Mucosa of stomach (tissue), 1 donor: ENCODE results near the gene SLC24A5.
A peak's percentile ranks its signal among the peaks of the same experiment; 100 is the strongest.

Experiments used
- H3K27me3 ChIP-seq: one replicate; pipeline ENCODE4 v1.7.0; 2013; ENCODE audit warnings: mild to moderate bottlenecking, low read length; ENCODE audit not compliant: control insufficient read depth, insufficient read depth
- H3K36me3 ChIP-seq: one replicate; pipeline ENCODE4 v1.7.0; 2013; ENCODE audit warnings: low read length; ENCODE audit not compliant: control insufficient read depth, insufficient read depth
- H3K4me1 ChIP-seq: one replicate; pipeline ENCODE4 v1.7.0; 2013; ENCODE audit warnings: mild to moderate bottlenecking, low read length; ENCODE audit not compliant: control insufficient read depth, insufficient read depth
- H3K4me3 ChIP-seq: one replicate; pipeline ENCODE4 v1.7.0; 2013; ENCODE audit warnings: low read length
- H3K9ac ChIP-seq: one replicate; pipeline ENCODE4 v1.7.0; 2013; ENCODE audit warnings: mild to moderate bottlenecking, low read length, moderate library complexity
- H3K9me3 ChIP-seq: one replicate; pipeline ENCODE4 v1.7.0; 2013; ENCODE audit warnings: mild to moderate bottlenecking, low read length, moderate library complexity; ENCODE audit not compliant: control insufficient read depth
- donor health status: Pancreatic carcinoma.

Gene SLC24A5

GRCh38 chr15:48175126-48175525 is 54.3 kb downstream of the SLC24A5 start:
- Histone ChIP-seq H3K9me3 (no peaks in the 10 kb centered on the region), H3K27me3 (no peaks in the 10 kb centered on the region), H3K9ac (no peak overlapping the region), H3K4me3 (no peak overlapping the region), H3K4me1 (no peaks in the 10 kb centered on the region), H3K36me3 (no peaks in the 10 kb centered on the region)

GRCh38 chr15:48176112-48176511 is 55.3 kb downstream of the SLC24A5 start:
- H3K4me1 ChIP-seq: no peaks in the 10 kb centered on the region
- H3K27me3 ChIP-seq: no peaks in the 10 kb centered on the region
- H3K36me3 ChIP-seq: no peaks in the 10 kb centered on the region
- no peaks in the 10 kb centered on the region for H3K9me3 ChIP-seq
- no peak overlapping the region for H3K4me3 ChIP-seq
- no peak overlapping the region for H3K9ac ChIP-seq

GRCh38 chr15:48176957-48177356 is 56.2 kb downstream of the SLC24A5 start:
- no peaks in the 10 kb centered on the region for H3K36me3 ChIP-seq
- peak overlapping the region; percentile 68 for H3K9ac ChIP-seq
- H3K4me1 ChIP-seq: no peaks in the 10 kb centered on the region
- H3K9me3 ChIP-seq: no peaks in the 10 kb centered on the region
- no peaks in the 10 kb centered on the region for H3K27me3 ChIP-seq
- H3K4me3 ChIP-seq: peak overlapping the region; percentile 56

GRCh38 chr15:48177383-48177765 is 56.6 kb downstream of the SLC24A5 start:
- Histone ChIP-seq H3K36me3 (no peaks in the 10 kb centered on the region), H3K27me3 (no peaks in the 10 kb centered on the region), H3K4me1 (no peaks in the 10 kb centered on the region), H3K4me3 (peak overlapping the region; percentile 56), H3K9ac (peak overlapping the region; percentile 68), H3K9me3 (no peaks in the 10 kb centered on the region)

GRCh38 chr15:48177766-48178647 is 57.2 kb downstream of the SLC24A5 start, which contains the start of gene MYEF2:
MYEF2 (minus strand) TSS chr15:48178295; CDS start chr15:48178237, 58 bp downstream.
- no peaks in the 10 kb centered on the region for H3K36me3 ChIP-seq
- no peaks in the 10 kb centered on the region for H3K4me1 ChIP-seq
- no peaks in the 10 kb centered on the region for H3K27me3 ChIP-seq
- no peaks in the 10 kb centered on the region for H3K9me3 ChIP-seq
- peak within 1 kb of the TSS; percentile 68 for H3K9ac ChIP-seq
- peak within 1 kb of the TSS; percentile 56 for H3K4me3 ChIP-seq

- Histone ChIP-seq H3K4me3 (no peak overlapping the region), H3K9me3 (no peaks in the 10 kb centered on the region), H3K4me1 (no peaks in the 10 kb centered on the region), H3K36me3 (no peaks in the 10 kb centered on the region), H3K27me3 (no peaks in the 10 kb centered on the region), H3K9ac (peak overlapping the region; percentile 68)
Measured at GRCh38 chr15:48178648-48178931, 57.8 kb downstream of the SLC24A5 start.

- no peak overlapping the region for H3K9ac ChIP-seq
- no peaks in the 10 kb centered on the region for H3K9me3 ChIP-seq
- no peaks in the 10 kb centered on the region for H3K36me3 ChIP-seq
- no peaks in the 10 kb centered on the region for H3K27me3 ChIP-seq
- H3K4me3 ChIP-seq: no peak overlapping the region
- no peaks in the 10 kb centered on the region for H3K4me1 ChIP-seq
Measured at GRCh38 chr15:48182749-48183148, 62.0 kb downstream of the SLC24A5 start.

GRCh38 chr15:48185529-48185928 is 64.7 kb downstream of the SLC24A5 start:
- Histone ChIP-seq H3K4me3 (no peak overlapping the region), H3K36me3 (no peaks in the 10 kb centered on the region), H3K9ac (no peak overlapping the region)

GRCh38 chr15:48186271-48186670 is 65.5 kb downstream of the SLC24A5 start:
- no peak overlapping the region for H3K4me3 ChIP-seq
- no peaks in the 10 kb centered on the region for H3K27me3 ChIP-seq
- H3K4me1 ChIP-seq: no peaks in the 10 kb centered on the region
- H3K9ac ChIP-seq: no peak overlapping the region
- no peaks in the 10 kb centered on the region for H3K9me3 ChIP-seq
- H3K36me3 ChIP-seq: no peaks in the 10 kb centered on the region

More at GRCh38 chr15:48185529-48185928, 64.7 kb downstream of the SLC24A5 start:
- Histone ChIP-seq H3K9me3 (no peaks in the 10 kb centered on the region), H3K4me1 (no peaks in the 10 kb centered on the region), H3K27me3 (no peaks in the 10 kb centered on the region)

- no peak overlapping the region for H3K9ac ChIP-seq
Measured at GRCh38 chr15:48190932-48191573, 70.3 kb downstream of the SLC24A5 start.

GRCh38 chr15:48191574-48192225 is 70.9 kb downstream of the SLC24A5 start, which contains the start of gene CTXN2:
CTXN2 (plus strand) TSS chr15:48191665; CDS start chr15:48201301, 9,636 bp downstream.
- H3K27me3 ChIP-seq: no peaks in the 10 kb centered on the region
- no peak within 1 kb of the TSS for H3K9ac ChIP-seq
- no peaks in the 10 kb centered on the region for H3K4me1 ChIP-seq
- no peak within 1 kb of the TSS for H3K4me3 ChIP-seq
- H3K36me3 ChIP-seq: no peaks in the 10 kb centered on the region
- H3K9me3 ChIP-seq: no peaks in the 10 kb centered on the region

More at GRCh38 chr15:48190932-48191573, 70.3 kb downstream of the SLC24A5 start:
- no peaks in the 10 kb centered on the region for H3K9me3 ChIP-seq
- no peaks in the 10 kb centered on the region for H3K4me1 ChIP-seq
- no peak overlapping the region for H3K4me3 ChIP-seq
- no peaks in the 10 kb centered on the region for H3K36me3 ChIP-seq
- no peaks in the 10 kb centered on the region for H3K27me3 ChIP-seq
